GM08714 (cell line): ENCODE results near the gene FAM135A.

ENCODE experiments used
- H3K4me3 ChIP-seq: fragments of 200-500 bp; sonication (Bioruptor generic); 2 replicates; pipeline ENCODE4 v1.5.1; 2014; ENCODE audit warnings: mild to moderate bottlenecking, low read length, inconsistent platforms
- ZNF274 ChIP-seq: IDR thresholded peaks from 2 replicates; pipeline ENCODE4 v1.6.1; 2012; ENCODE audit warnings: mild to moderate bottlenecking, low read depth, low read length

Gene FAM135A

GRCh38 chr6:70413114-70413991, at the start of gene FAM135A:
TSS of gene FAM135A (plus strand) at chr6:70413508. CDS start at chr6:70428343, 14,835 bp downstream.
- peak within 1 kb of the TSS; percentile 99 for H3K4me3 ChIP-seq
- no peak for TF ChIP-seq ZNF274

- H3K4me3 ChIP-seq, result no peak overlapping the region
- TF ChIP-seq ZNF274, result no peak
Measured at GRCh38 chr6:70363741-70364493, 49.4 kb upstream of the FAM135A start.

- H3K4me3 ChIP-seq, result no peak overlapping the region
- no peak for TF ChIP-seq ZNF274
Measured at GRCh38 chr6:70369332-70369950, 43.9 kb upstream of the FAM135A start.

GRCh38 chr6:70370496-70370895, 42.8 kb upstream of the FAM135A start:
- H3K4me3 ChIP-seq, result no peak overlapping the region
- no peak for TF ChIP-seq ZNF274

GRCh38 chr6:70371454-70372105, 41.7 kb upstream of the FAM135A start:
- no peak for TF ChIP-seq ZNF274
- no peak overlapping the region for H3K4me3 ChIP-seq

- no peak overlapping the region for H3K4me3 ChIP-seq
- TF ChIP-seq ZNF274, result no peak
Measured at GRCh38 chr6:70375166-70375565, 38.1 kb upstream of the FAM135A start.

- no peak overlapping the region for H3K4me3 ChIP-seq
- no peak for TF ChIP-seq ZNF274
Measured at GRCh38 chr6:70375882-70376281, 37.4 kb upstream of the FAM135A start.

GRCh38 chr6:70376628-70377027, 36.7 kb upstream of the FAM135A start:
- H3K4me3 ChIP-seq, result no peak overlapping the region
- no peak for TF ChIP-seq ZNF274

- H3K4me3 ChIP-seq, result no peak overlapping the region
- TF ChIP-seq ZNF274, result no peak
Measured at GRCh38 chr6:70377372-70377771, 35.9 kb upstream of the FAM135A start.

GRCh38 chr6:70379473-70380013, 33.8 kb upstream of the FAM135A start:
- no peak for TF ChIP-seq ZNF274
- H3K4me3 ChIP-seq, result no peak overlapping the region

GRCh38 chr6:70380252-70380651, 33.1 kb upstream of the FAM135A start:
- no peak overlapping the region for H3K4me3 ChIP-seq
- no peak for TF ChIP-seq ZNF274

- no peak overlapping the region for H3K4me3 ChIP-seq
- TF ChIP-seq ZNF274, result no peak
Measured at GRCh38 chr6:70380771-70381416, 32.4 kb upstream of the FAM135A start.

GRCh38 chr6:70381417-70381782, 31.9 kb upstream of the FAM135A start:
- H3K4me3 ChIP-seq, result no peak overlapping the region
- TF ChIP-seq ZNF274, result no peak
